ENCODE data around the gene STH. TPM values are rescaled to one million over a fixed set of nuclear protein-coding genes. Genes with fewer than 3 reads are reported as not detected.

Gene STH
- total RNA-seq, 4 donors from 2014 or later, result not detected

DNA sequence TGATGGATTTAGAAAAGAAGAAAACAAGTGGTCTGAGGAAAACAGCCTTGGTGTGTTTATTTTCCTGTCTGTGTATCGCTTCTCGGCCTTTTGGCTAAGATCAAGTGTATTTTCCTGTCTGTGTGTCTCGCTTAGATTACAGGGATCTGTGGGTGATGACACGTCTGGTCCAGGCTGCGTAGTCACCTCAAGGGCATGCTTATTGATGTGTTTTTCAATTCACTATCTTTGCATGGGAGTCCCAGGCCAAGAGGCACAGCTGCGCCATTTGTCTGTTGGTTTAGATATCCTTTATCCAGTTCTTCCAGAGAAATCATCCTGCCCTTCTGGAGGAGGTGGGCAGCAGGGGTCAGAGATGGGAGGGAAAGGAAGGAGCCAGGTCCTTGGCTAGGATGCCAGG lies 47.1 kb upstream of the STH start:
- Histone ChIP-seq H3K9me3 (no peaks in the 10 kb centered on the region), H3K36me3 (no peaks in the 10 kb centered on the region), H3K4me3 (no peak overlapping the region), H3K4me1 (peaks cover 0 to 30% (median 11%) of the 10 kb centered on the region in 3 donors), H3K27me3 (peaks cover 0 to 22% (median 0%) of the 10 kb centered on the region in 4 donors), H3K27ac (no peak overlapping the region)
- no peak for DNase-seq
- WGBS, 2 donors, result 54 to 86% methylated on average over 6 of the region's 6 CpGs
- intact Hi-C loops (cut with DNase I), result loop anchor here (10.0 kb wide), 1 partner anchor 67 kb away; no protein-coding TSS in a partner anchor
- TF ChIP-seq, protein P1, sequence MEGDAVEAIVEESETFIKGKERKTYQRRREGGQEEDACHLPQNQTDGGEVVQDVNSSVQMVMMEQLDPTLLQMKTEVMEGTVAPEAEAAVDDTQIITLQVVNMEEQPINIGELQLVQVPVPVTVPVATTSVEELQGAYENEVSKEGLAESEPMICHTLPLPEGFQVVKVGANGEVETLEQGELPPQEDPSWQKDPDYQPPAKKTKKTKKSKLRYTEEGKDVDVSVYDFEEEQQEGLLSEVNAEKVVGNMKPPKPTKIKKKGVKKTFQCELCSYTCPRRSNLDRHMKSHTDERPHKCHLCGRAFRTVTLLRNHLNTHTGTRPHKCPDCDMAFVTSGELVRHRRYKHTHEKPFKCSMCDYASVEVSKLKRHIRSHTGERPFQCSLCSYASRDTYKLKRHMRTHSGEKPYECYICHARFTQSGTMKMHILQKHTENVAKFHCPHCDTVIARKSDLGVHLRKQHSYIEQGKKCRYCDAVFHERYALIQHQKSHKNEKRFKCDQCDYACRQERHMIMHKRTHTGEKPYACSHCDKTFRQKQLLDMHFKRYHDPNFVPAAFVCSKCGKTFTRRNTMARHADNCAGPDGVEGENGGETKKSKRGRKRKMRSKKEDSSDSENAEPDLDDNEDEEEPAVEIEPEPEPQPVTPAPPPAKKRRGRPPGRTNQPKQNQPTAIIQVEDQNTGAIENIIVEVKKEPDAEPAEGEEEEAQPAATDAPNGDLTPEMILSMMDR (IDR thresholded peaks at IDR 0.05), result no peak

DNA sequence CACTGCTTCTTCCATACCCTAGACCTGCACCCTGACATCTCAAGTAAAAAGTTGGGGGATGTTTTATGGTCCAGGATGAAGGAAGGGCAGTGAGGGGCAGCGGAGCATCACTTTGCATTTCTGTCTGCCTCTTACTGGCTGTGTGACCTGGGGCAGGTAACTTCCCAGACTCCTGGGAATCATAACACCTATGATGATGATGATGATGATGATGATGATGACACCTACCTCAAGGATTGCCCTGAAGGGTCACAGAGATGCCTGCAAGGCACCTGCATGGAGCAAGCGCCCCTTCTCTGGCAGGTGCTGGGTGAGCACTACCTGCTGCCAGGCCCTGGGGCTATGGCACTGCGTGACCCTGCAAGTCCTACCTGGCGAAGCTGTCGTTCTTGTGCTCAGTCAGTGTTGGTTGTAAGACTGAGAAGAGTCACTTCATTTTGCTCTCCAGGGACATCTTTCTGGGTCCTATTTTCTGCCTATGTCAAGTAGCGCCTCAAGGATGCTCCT lies 46.2 kb upstream of the STH start:
- intact Hi-C loops (cut with DNase I), result loop anchor here (10.0 kb wide), 1 partner anchor 68 kb away; no protein-coding TSS in a partner anchor
- H3K4me1 ChIP-seq, result peaks cover 0 to 30% (median 11%) of the 10 kb centered on the region in 3 donors
- WGBS, 2 donors, result 75 to 100% methylated on average over 1 to 4 of the region's 6 CpGs
- H3K9me3 ChIP-seq, result no peaks in the 10 kb centered on the region
- peaks cover 0 to 22% (median 0%) of the 10 kb centered on the region in 4 donors for H3K27me3 ChIP-seq
- H3K4me3 ChIP-seq, result no peak overlapping the region
- H3K36me3 ChIP-seq, result no peaks in the 10 kb centered on the region
- no peak for DNase-seq
- H3K27ac ChIP-seq, result no peak overlapping the region
- TF ChIP-seq, protein P1 (IDR thresholded peaks at IDR 0.05), result no peak
- no peak for TF ChIP-seq POLR2A (IDR thresholded peaks at IDR 0.05)

DNA sequence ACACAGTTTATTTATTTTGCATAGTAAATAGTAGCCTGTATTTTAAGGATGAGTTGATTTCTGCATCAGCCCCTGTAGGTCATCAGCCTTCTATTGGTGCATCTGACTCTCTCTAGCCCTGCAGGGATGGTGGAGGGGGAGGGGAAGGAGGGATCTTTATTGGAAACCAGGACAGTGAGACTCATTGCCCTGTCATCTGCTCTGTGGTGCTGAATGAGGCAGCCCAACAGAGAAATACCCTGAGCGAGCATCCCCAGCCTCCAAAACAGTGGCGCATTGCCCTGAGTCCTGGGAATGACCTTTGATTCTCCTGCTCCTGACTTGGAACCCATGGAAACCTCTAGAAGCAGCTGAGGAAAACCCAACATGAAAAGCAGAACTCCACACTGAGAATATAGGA lies 45.5 kb upstream of the STH start:
- intact Hi-C loops (cut with DNase I), result loop anchor here (10.0 kb wide), 1 partner anchor 69 kb away; no protein-coding TSS in a partner anchor
- WGBS, 2 donors, result 100% methylated on average over 2 of the region's 2 CpGs; no CpG with 5 or more reads in 1 of the 2 donors
- Histone ChIP-seq H3K9me3 (no peaks in the 10 kb centered on the region), H3K4me3 (no peak overlapping the region), H3K27me3 (peaks cover 0 to 22% (median 0%) of the 10 kb centered on the region in 4 donors), H3K27ac (no peak overlapping the region), H3K4me1 (peaks cover 0 to 23% (median 8%) of the 10 kb centered on the region in 3 donors), H3K36me3 (no peaks in the 10 kb centered on the region)
- no peak for DNase-seq
- no peak for TF ChIP-seq POLR2A (IDR thresholded peaks at IDR 0.05)
- TF ChIP-seq, protein P1 (IDR thresholded peaks at IDR 0.05), result no peak

DNA sequence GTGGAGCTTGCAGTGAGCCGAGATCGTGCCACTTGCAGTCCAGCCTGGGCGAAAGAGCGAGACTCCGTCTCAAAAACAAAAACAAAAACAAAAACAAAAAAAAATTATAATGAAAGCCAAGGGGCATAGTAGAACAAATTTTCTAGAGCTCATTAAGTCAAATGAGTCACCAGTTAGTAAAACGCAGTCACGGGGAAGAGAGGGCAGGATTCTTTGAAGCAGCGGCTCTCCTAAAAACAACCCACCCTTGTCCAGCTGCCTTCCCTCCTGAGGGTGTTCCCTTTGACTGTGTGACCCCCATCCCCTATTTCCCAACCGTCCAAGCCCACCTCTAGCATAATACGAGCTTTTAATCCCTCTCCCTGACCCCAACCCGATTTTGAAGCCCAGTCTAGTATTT lies 44.1 kb upstream of the STH start:
- TF ChIP-seq, protein P1 (IDR thresholded peaks at IDR 0.05), result no peak
- TF ChIP-seq POLR2A (IDR thresholded peaks at IDR 0.05), result no peak

DNA sequence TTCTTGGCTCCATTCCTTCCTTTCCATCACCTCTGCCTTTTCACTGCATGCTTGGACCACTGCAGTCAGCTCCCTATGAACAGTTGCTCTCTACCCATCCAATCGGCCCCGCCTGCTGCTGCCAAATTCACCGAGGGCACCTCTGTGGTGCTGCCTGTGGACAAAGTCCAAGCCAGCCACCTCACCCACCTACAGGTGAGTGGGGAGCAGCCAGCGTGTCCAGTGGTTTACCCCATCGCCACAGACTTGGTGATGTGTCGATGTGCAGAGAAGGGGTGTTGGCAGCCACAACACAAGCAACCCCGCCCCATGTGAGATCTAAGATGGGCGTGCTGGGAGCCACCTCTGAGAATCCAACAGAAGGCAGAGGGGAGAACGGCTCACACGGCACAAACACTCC lies 43.7 kb upstream of the STH start:
- intact Hi-C loops (cut with DNase I), result loop anchor here (10.0 kb wide), 1 partner anchor 71 kb away; no protein-coding TSS in a partner anchor
- Histone ChIP-seq H3K9me3 (no peaks in the 10 kb centered on the region), H3K36me3 (no peaks in the 10 kb centered on the region), H3K4me1 (peaks cover 0 to 25% (median 0%) of the 10 kb centered on the region in 3 donors), H3K27me3 (peaks cover 0 to 14% (median 0%) of the 10 kb centered on the region in 4 donors), H3K27ac (no peak overlapping the region), H3K4me3 (no peak overlapping the region)
- WGBS, 2 donors, result 75 to 84% methylated on average over 9 to 10 of the region's 10 CpGs
- TF ChIP-seq POLR2A (IDR thresholded peaks at IDR 0.05), result no peak
- TF ChIP-seq, protein P1 (IDR thresholded peaks at IDR 0.05), result no peak
- DNase-seq, result no peak

More for the DNA sequence above, 44.1 kb upstream of the STH start:
- no peak overlapping the region for H3K4me3 ChIP-seq
- no peaks in the 10 kb centered on the region for H3K9me3 ChIP-seq
- peaks cover 0 to 18% (median 0%) of the 10 kb centered on the region in 4 donors for H3K27me3 ChIP-seq
- H3K4me1 ChIP-seq, result peaks cover 0 to 25% (median 0%) of the 10 kb centered on the region in 3 donors
- no peak for DNase-seq
- WGBS, 2 donors, result 68 to 72% methylated on average over 9 to 11 of the region's 11 CpGs
- no peaks in the 10 kb centered on the region for H3K36me3 ChIP-seq
- no peak overlapping the region for H3K27ac ChIP-seq
- intact Hi-C loops (cut with DNase I), result loop anchor here (10.0 kb wide), 1 partner anchor 70 kb away; no protein-coding TSS in a partner anchor
